Ureter (tissue), 1 donor: ENCODE results near the gene ESF1. TPM values are rescaled to one million over a fixed set of nuclear protein-coding genes. Genes with fewer than 3 reads are reported as not detected.

Source experiments
- DNase-seq: peaks from one replicate; pipeline ENCODE4 v3.0.0-alpha.2; 2020; ENCODE audit warnings: low spot score
- total RNA-seq: library from RNA; stranded (reverse); gene quantifications from one replicate; pipeline ENCODE4 v1.2.4, GENCODE V29; 2023
- donor health status: DM: yes; HTN: yes; CAD: no.

The ESF1 gene
- 18.9 TPM for total RNA-seq

GRCh38 chr20:13784893-13785715 is at the start of gene ESF1, which contains the start of gene NDUFAF5:
TSS of gene ESF1 (minus strand) at chr20:13784919. CDS start at chr20:13783140, 1,779 bp downstream.
TSS of gene NDUFAF5 (plus strand) at chr20:13785028. CDS start at chr20:13785069, 41 bp downstream.
- DNase-seq = peak; percentile 95

- DNase-seq = no peak
Measured at GRCh38 chr20:13831476-13831875, 46.8 kb upstream of the ESF1 start.

- DNase-seq = no peak
Measured at GRCh38 chr20:13825465-13825864, 40.7 kb upstream of the ESF1 start.

- no peak for DNase-seq
Measured at GRCh38 chr20:13824459-13824858, 39.7 kb upstream of the ESF1 start.

GRCh38 chr20:13822459-13822858 is 37.7 kb upstream of the ESF1 start:
- DNase-seq = no peak

- no peak for DNase-seq
Measured at GRCh38 chr20:13821876-13822275, 37.2 kb upstream of the ESF1 start.

- no peak for DNase-seq
Measured at GRCh38 chr20:13819885-13820645, 35.3 kb upstream of the ESF1 start.

- no peak for DNase-seq
Measured at GRCh38 chr20:13817342-13817741, 32.6 kb upstream of the ESF1 start.

- no peak for DNase-seq
Measured at GRCh38 chr20:13816757-13817156, 32.0 kb upstream of the ESF1 start.

GRCh38 chr20:13814672-13815071 is 30.0 kb upstream of the ESF1 start:
- no peak for DNase-seq

- no peak for DNase-seq
Measured at GRCh38 chr20:13813910-13814309, 29.2 kb upstream of the ESF1 start.

GRCh38 chr20:13810446-13810845 is 25.7 kb upstream of the ESF1 start:
- no peak for DNase-seq

GRCh38 chr20:13809855-13810254 is 25.1 kb upstream of the ESF1 start:
- DNase-seq = no peak

- DNase-seq = no peak
Measured at GRCh38 chr20:13809373-13809772, 24.7 kb upstream of the ESF1 start.

GRCh38 chr20:13800728-13801134 is 16.0 kb upstream of the ESF1 start:
- DNase-seq = peak; percentile 93

GRCh38 chr20:13799974-13800373 is 15.3 kb upstream of the ESF1 start:
- DNase-seq = no peak

GRCh38 chr20:13799040-13799439 is 14.3 kb upstream of the ESF1 start:
- no peak for DNase-seq

GRCh38 chr20:13794667-13795066 is 9.9 kb upstream of the ESF1 start:
- no peak for DNase-seq

- no peak for DNase-seq
Measured at GRCh38 chr20:13793001-13793400, 8.3 kb upstream of the ESF1 start.

GRCh38 chr20:13791540-13792459 is 7.1 kb upstream of the ESF1 start:
- no peak for DNase-seq

- DNase-seq = no peak
Measured at GRCh38 chr20:13790708-13791107, 6.0 kb upstream of the ESF1 start.
